DMS 273 treated with DMSO at 0.1 percent for 48 hours (cell line): ENCODE results near the gene TROAP.
"Not testable (repeated sequence)": the region's sequence is repeated elsewhere in the genome, so short reads cannot be mapped to it uniquely, and the experiment has no call there.

ENCODE experiments used
- DNase-seq: peaks from one replicate; lab custom pipeline; 2025; lab: John Stamatoyannopoulos, UW

Gene TROAP

GRCh38 chr12:49367381-49368239, 44.6 kb downstream of the TROAP start, which contains the start of gene SPATS2:
TSS of gene SPATS2 (plus strand) at chr12:49367462. CDS start at chr12:49461013, 93,551 bp downstream.
- DNase-seq, result no peak

GRCh38 chr12:49368240-49368600, 45.2 kb downstream of the TROAP start:
- DNase-seq, result no peak

GRCh38 chr12:49369411-49370145, 46.5 kb downstream of the TROAP start:
- DNase-seq, result no peak

- no peak for DNase-seq
Observed at GRCh38 chr12:49370539-49370938, 47.5 kb downstream of the TROAP start.

GRCh38 chr12:49375406-49375805, 52.4 kb downstream of the TROAP start:
- no peak for DNase-seq

GRCh38 chr12:49377386-49377785, 54.3 kb downstream of the TROAP start:
- DNase-seq, result no peak

- DNase-seq, result not testable (repeated sequence)
Observed at GRCh38 chr12:49380184-49380583, 57.1 kb downstream of the TROAP start.
